PC-9 (cell line): ENCODE data around the gene NTN4.

Experiments
- CTCF ChIP-seq: fragments of 200-600 bp; sonication (generic); conservative IDR thresholded peaks from 2 replicates; pipeline ENCODE4 v1.6.1; 2017; ENCODE audit warnings: mixed run types, antibody characterized with exemption, mild to moderate bottlenecking, moderate library complexity
- EZH2 ChIP-seq: fragments of 200-600 bp; sonication (generic); IDR thresholded peaks from 2 replicates; pipeline ENCODE4 v1.8.0; 2017; ENCODE audit warnings: antibody characterized with exemption, low read depth

GRCh38 chr12:95766356-95767019 is 24.1 kb downstream of the NTN4 start:
- TF ChIP-seq CTCF (no peak), EZH2 (no peak)
